HEK293 (cell line): ENCODE measurements around the gene DDO.
A peak's percentile ranks its signal among the peaks of the same experiment; 100 is the strongest.

Experiments
- CTCF ChIA-PET: fragments of 350-600 bp; formaldehyde crosslinking; extraction: SDS; loops from one replicate; lab custom pipeline; 2021; ENCODE audit warnings: antibody characterized with exemption; lab: Yijun Ruan, JAX
- POLR2A ChIA-PET: fragments of 300-600 bp; formaldehyde crosslinking; extraction: SDS; loops from one replicate; lab custom pipeline; 2020; ENCODE audit warnings: antibody characterized with exemption, inconsistent platforms; lab: Yijun Ruan, JAX
- H3K27ac ChIP-seq: fragments of 200-500 bp; sonication (Bioruptor generic); 2 replicates; pipeline ENCODE4 v1.5.1; 2014; ENCODE audit warnings: low read depth, low read length, control low read depth, inconsistent platforms; ENCODE audit errors: extremely low read depth
- H3K36me3 ChIP-seq, 2 experiments: fragments of 200-500 bp in 1 of 2; sonication (Bioruptor generic) in 1 of 2; 1 replicate in 1 of 2; 2 replicates in 1 of 2; pipeline ENCODE4 v1.5.1; 2014 to 2017; ENCODE audit warnings: inconsistent platforms in 2 of 2, low read length in 2 of 2; ENCODE audit not compliant: control insufficient read depth in 2 of 2, insufficient read depth in 1 of 2
- H3K4me1 ChIP-seq: fragments of 200-500 bp; sonication (Bioruptor generic); 2 replicates; pipeline ENCODE4 v1.5.1; 2014; ENCODE audit warnings: mild to moderate bottlenecking, low read length, inconsistent platforms; ENCODE audit not compliant: control insufficient read depth, insufficient read depth
- H3K4me3 ChIP-seq: 2 replicates; pipeline ENCODE4 v1.5.1; 2011; ENCODE audit warnings: low read depth, mild to moderate bottlenecking, control low read depth, low read length, moderate library complexity
- H3K9me3 ChIP-seq: fragments of 200-500 bp; sonication (Bioruptor generic); 2 replicates; pipeline ENCODE4 v1.5.1; 2014; ENCODE audit warnings: low read depth, low read length, inconsistent platforms; ENCODE audit not compliant: control insufficient read depth, insufficient read depth
- BCL6B ChIP-seq: fragments of 450-650 bp; formaldehyde crosslinking; IDR thresholded peaks from 2 replicates; pipeline ENCODE4 v1.5.1; 2017; ENCODE audit warnings: missing biosample characterization, missing genetic modification characterization
- EGR2 ChIP-seq: fragments of 450-650 bp; formaldehyde crosslinking; IDR thresholded peaks from 2 replicates; pipeline ENCODE4 v1.5.1; 2016; ENCODE audit warnings: low read depth, missing biosample characterization, missing genetic modification characterization
- SCRT1 ChIP-seq: fragments of 450-650 bp; formaldehyde crosslinking; IDR thresholded peaks from 2 replicates; pipeline ENCODE4 v1.5.1; 2016; ENCODE audit warnings: missing biosample characterization, missing genetic modification characterization, borderline replicate concordance
- SP2 ChIP-seq: fragments of 450-650 bp; formaldehyde crosslinking; IDR thresholded peaks from 2 replicates; pipeline ENCODE4 v1.5.1; 2016; ENCODE audit warnings: missing biosample characterization, missing genetic modification characterization
- ZBTB17 ChIP-seq: fragments of 450-650 bp; formaldehyde crosslinking; IDR thresholded peaks from 2 replicates; pipeline ENCODE4 v1.5.1; 2016; ENCODE audit warnings: missing biosample characterization, missing genetic modification characterization
- ZFHX2 ChIP-seq: fragments of 450-650 bp; formaldehyde crosslinking; conservative IDR thresholded peaks from 2 replicates; pipeline ENCODE4 v1.5.1; 2016; ENCODE audit warnings: missing biosample characterization, missing genetic modification characterization
- ZIC2 ChIP-seq: fragments of 450-650 bp; formaldehyde crosslinking; IDR thresholded peaks from 2 replicates; pipeline ENCODE4 v1.5.1; 2016; ENCODE audit warnings: missing biosample characterization, missing genetic modification characterization
- ZNF148 ChIP-seq: fragments of 450-650 bp; formaldehyde crosslinking; IDR thresholded peaks from 2 replicates; pipeline ENCODE4 v1.5.0; 2017; ENCODE audit warnings: missing biosample characterization, missing genetic modification characterization, borderline replicate concordance
- ZNF518A ChIP-seq: fragments of 450-650 bp; formaldehyde crosslinking; conservative IDR thresholded peaks from 2 replicates; pipeline ENCODE4 v1.5.1; 2016; ENCODE audit warnings: low read depth, missing biosample characterization, missing genetic modification characterization
- ZSCAN23 ChIP-seq: fragments of 450-650 bp; formaldehyde crosslinking; IDR thresholded peaks from 2 replicates; pipeline ENCODE4 v1.5.1; 2016; ENCODE audit warnings: missing biosample characterization, missing genetic modification characterization

DDO gene

DNA sequence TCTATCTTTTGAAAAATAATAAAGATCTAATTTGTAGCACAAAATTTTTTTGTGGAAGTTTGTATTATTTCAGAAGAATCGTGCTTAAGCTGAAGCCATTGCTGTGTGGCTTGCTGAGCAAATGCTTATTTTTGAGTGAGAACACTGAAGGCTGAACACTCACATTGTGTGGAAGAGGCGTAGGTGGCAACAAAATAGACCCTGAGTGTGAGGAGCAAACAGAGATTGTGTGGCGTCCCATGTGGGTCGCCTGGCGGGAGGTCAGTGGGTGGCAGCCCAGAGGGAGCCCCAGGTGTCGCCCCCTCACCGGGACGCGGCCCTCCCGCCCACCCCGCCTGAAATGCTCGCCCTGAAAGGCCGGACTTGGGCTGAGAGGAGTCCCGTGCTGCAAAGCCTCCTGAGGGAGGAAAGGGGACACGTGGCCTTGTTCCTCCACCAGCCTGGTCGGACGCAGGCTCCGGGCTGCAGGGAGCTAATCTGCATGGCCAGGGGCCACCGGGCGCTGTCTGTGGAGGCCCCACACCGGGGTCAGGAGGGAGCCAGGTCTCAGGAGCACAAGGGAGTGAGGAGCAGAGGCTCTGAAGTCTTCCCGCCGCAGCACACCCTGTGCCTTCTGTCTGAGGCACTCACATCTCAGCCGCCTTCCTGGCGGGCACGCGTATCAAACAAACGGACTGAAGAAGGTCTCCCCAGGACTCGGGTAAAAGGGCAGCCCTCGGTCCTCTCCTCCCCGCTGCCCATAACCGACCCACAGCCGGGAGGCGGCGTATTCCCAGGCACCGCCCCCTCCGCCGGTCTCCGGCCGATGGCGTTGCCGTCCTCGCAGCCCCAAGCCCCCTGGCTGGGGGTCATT lies 15.9 kb downstream of the DDO start:
- CTCF ChIA-PET = interaction anchor here (0.7 kb wide), 1 partner anchor 369 kb away, joined by 4 read pairs; no protein-coding TSS in a partner anchor
- POLR2A ChIA-PET = no interaction called here
- H3K4me3 ChIP-seq = no peak overlapping the region
- TF ChIP-seq ZNF148 (tag by site-specific recombination) (no peak), SCRT1 (tag by site-specific recombination) (no peak), ZIC2 (tag by site-specific recombination) (0 out of 2 replicates have a peak, but pooled peaks have one; percentile 18), EGR2 (tag by site-specific recombination) (0 out of 2 replicates have a peak, but pooled peaks have one; percentile 41), ZFHX2 (tag by site-specific recombination) (peak; percentile 86)
- TF ChIP-seq, all 188 proteins: peak for 3
- Histone ChIP-seq H3K36me3 (no peaks in the 10 kb centered on the region), H3K9me3 (no peaks in the 10 kb centered on the region), H3K27ac (no peak overlapping the region), H3K4me1 (no peaks in the 10 kb centered on the region; the same call in 1 of the 2 replicates)

DNA sequence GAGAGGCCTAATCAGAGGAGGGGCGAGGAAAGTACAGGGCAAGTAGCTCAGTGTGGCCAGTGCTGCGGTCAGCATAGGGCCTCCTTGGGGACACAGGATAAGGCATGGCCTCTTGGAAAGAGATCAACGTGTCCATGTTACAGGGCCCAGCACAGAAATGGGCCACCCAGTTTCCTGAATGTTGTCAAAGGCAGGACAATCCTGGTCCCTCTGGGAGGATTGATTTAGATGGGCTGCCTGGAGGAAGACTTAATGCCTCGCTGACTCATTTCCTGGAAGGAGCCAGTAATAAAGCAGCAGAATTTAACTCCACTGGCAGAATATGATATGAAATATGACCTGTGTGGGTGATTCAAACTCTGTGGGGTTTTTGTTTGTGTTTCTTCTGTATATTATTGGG lies 16.6 kb downstream of the DDO start:
- H3K27ac ChIP-seq = no peak overlapping the region
- TF ChIP-seq BCL6B (tag by site-specific recombination) = 0 out of 2 replicates have a peak, but pooled peaks have one; percentile 15
- no peak for TF ChIP-seq ZSCAN23 (tag by site-specific recombination)
- 0 out of 2 replicates have a peak, but pooled peaks have one; percentile 16 for TF ChIP-seq SP2 (tag by site-specific recombination)
- TF ChIP-seq ZNF518A (tag by site-specific recombination) = 0 out of 2 replicates have a peak, but pooled peaks have one; percentile 22
- TF ChIP-seq ZBTB17 (tag by site-specific recombination) = peak; percentile 71
- TF ChIP-seq, all 188 proteins: peak for 4
- Histone ChIP-seq H3K36me3 (no peaks in the 10 kb centered on the region), H3K9me3 (no peaks in the 10 kb centered on the region), H3K4me1 (no peaks in the 10 kb centered on the region; the same call in 1 of the 2 replicates), H3K4me3 (no peak overlapping the region)
- CTCF ChIA-PET = interaction anchor here (0.6 to 0.7 kb wide), 2 partner anchors 189 to 368 kb away, joined by 3 to 4 read pairs; no protein-coding TSS in a partner anchor
- POLR2A ChIA-PET = no interaction called here
